Fibroblast of lung (primary cell): ENCODE results near the gene RRAS2. TPM values are rescaled to one million over a fixed set of nuclear protein-coding genes. Genes with fewer than 3 reads are reported as not detected.

Experiments used
- DNase-seq, 2 donors: peaks; one replicate each; pipeline versions ENCODE4 v3.0.0 to v3.0.0-alpha.2; 2010; ENCODE audit warnings: low read depth in 2 of 2
- H2AFZ ChIP-seq: 2 replicates; pipeline ENCODE4 v1.5.1; 2012; ENCODE audit warnings: low read length, control low read depth, inconsistent platforms
- H3K27ac ChIP-seq: 2 replicates; pipeline ENCODE4 v1.5.1; 2011; ENCODE audit warnings: low read length, control low read depth; ENCODE audit not compliant: insufficient read depth
- H3K27me3 ChIP-seq: 2 replicates; pipeline ENCODE4 v1.5.1; 2011; ENCODE audit warnings: mild to moderate bottlenecking, low read length; ENCODE audit not compliant: control insufficient read depth, insufficient read depth
- H3K36me3 ChIP-seq: 2 replicates; pipeline ENCODE4 v1.5.1; 2011; ENCODE audit warnings: low read length; ENCODE audit not compliant: control insufficient read depth, insufficient read depth
- H3K4me1 ChIP-seq: 2 replicates; pipeline ENCODE4 v1.5.1; 2011; ENCODE audit warnings: low read length; ENCODE audit not compliant: control insufficient read depth, insufficient read depth; ENCODE audit errors: extremely low read depth
- H3K4me2 ChIP-seq: 2 replicates; pipeline ENCODE4 v1.5.1; 2011; ENCODE audit warnings: low read length, control low read depth; ENCODE audit not compliant: insufficient read depth; ENCODE audit errors: extremely low read depth
- H3K4me3 ChIP-seq, 4 experiments: fragments of 200-600 bp in 1 of 4; sonication (generic) in 1 of 4; replicated peaks in 1 of 4; 2 replicates each; pipeline ENCODE4 v1.5.1; 2011 to 2016; ENCODE audit warnings: low read length in 4 of 4, low read depth in 3 of 4, mild to moderate bottlenecking in 3 of 4, control low read depth in 2 of 4, inconsistent platforms in 1 of 4, mixed read lengths in 1 of 4; ENCODE audit not compliant: insufficient read depth in 1 of 4; ENCODE audit errors: control extremely low read depth in 1 of 4
- H3K79me2 ChIP-seq: 2 replicates; pipeline ENCODE4 v1.5.1; 2012; ENCODE audit warnings: mild to moderate bottlenecking, low read length, inconsistent platforms; ENCODE audit not compliant: control insufficient read depth, insufficient read depth
- H3K9ac ChIP-seq: 2 replicates; pipeline ENCODE4 v1.5.1; 2011; ENCODE audit warnings: mild to moderate bottlenecking, low read length, control low read depth; ENCODE audit not compliant: insufficient read depth
- H3K9me3 ChIP-seq: 2 replicates; pipeline ENCODE4 v1.5.1; 2012; ENCODE audit warnings: low read depth, low read length; ENCODE audit not compliant: control insufficient read depth, insufficient read depth
- H4K20me1 ChIP-seq: 2 replicates; pipeline ENCODE4 v1.5.1; 2011; ENCODE audit warnings: low read length; ENCODE audit not compliant: control insufficient read depth, insufficient read depth; ENCODE audit errors: extremely low read depth
- CTCF ChIP-seq, 2 donors: IDR thresholded peaks in 1 of 2; conservative IDR thresholded peaks in 1 of 2; 1 replicate in 1 of 2; 2 replicates in 1 of 2; pipeline ENCODE4 v1.5.1; 2011 to 2012; ENCODE audit warnings: low read length in 2 of 2, control low read depth in 1 of 2, inconsistent platforms in 1 of 2, low read depth in 1 of 2, mild to moderate bottlenecking in 1 of 2
- EZH2 ChIP-seq: IDR thresholded peaks from 2 replicates; pipeline ENCODE4 v1.5.1; 2012; ENCODE audit warnings: low read length, control low read depth, mild to moderate bottlenecking; ENCODE audit errors: missing control alignments
- polyA plus RNA-seq, 2 donors: library from polyadenylated mRNA; depleted of rRNA in 1 of 2; stranded (reverse) in 1 of 2; unstranded in 1 of 2; fragments of >200 nt; gene quantifications; 2 replicates each; pipeline ENCODE4 v1.2.1, GENCODE V29; 2011 to 2012; ENCODE audit warnings: missing spikeins in 1 of 2
- total RNA-seq: library from RNA; depleted of rRNA; stranded (reverse); fragments of >200 nt; gene quantifications from 2 replicates; pipeline ENCODE4 v1.2.1, GENCODE V29; 2014

The RRAS2 gene
- total and polyA plus RNA-seq, 2 donors (not counting 1 experiment from before 2014, with no cell fraction given): 160 to 178 TPM

- Histone ChIP-seq H3K4me1 (peaks cover 4% of the 10 kb centered on the region), H3K79me2 (peaks cover 96% of the 10 kb centered on the region), H3K9me3 (no peaks in the 10 kb centered on the region), H4K20me1 (peaks cover 5% of the 10 kb centered on the region), H3K4me3 (no peak overlapping the region), H2AFZ (no peak overlapping the region), H3K27ac (no peak overlapping the region), H3K9ac (no peak overlapping the region), H3K4me2 (no peak overlapping the region), H3K27me3 (no peaks in the 10 kb centered on the region), H3K36me3 (no peaks in the 10 kb centered on the region)
- no peak for TF ChIP-seq CTCF (conservative IDR thresholded peaks at IDR 0.05 in 1 of 2, IDR thresholded peaks at IDR 0.05 in 1 of 2; ENCODE audit: low read depth in 1 of 2, low read length in 2 of 2)
- TF ChIP-seq EZH2: no peak
- no peak for DNase-seq
Observed at GRCh38 chr11:14306481-14306880, 52.5 kb downstream of the RRAS2 start.

- H3K4me1 ChIP-seq: peaks cover 7% of the 10 kb centered on the region
- no peaks in the 10 kb centered on the region for H3K27me3 ChIP-seq
- H4K20me1 ChIP-seq: peaks cover 5% of the 10 kb centered on the region
- H3K9me3 ChIP-seq: no peaks in the 10 kb centered on the region
- H3K4me3 ChIP-seq: no peak overlapping the region
- no peak overlapping the region for H3K4me2 ChIP-seq
- peaks cover 97% of the 10 kb centered on the region for H3K79me2 ChIP-seq
- H2AFZ ChIP-seq: no peak overlapping the region
- no peak overlapping the region for H3K27ac ChIP-seq
- TF ChIP-seq EZH2 (no peak), CTCF (conservative IDR thresholded peaks at IDR 0.05 in 1 of 2, IDR thresholded peaks at IDR 0.05 in 1 of 2; ENCODE audit: low read depth in 1 of 2, low read length in 2 of 2) (no peak)
- no peak overlapping the region for H3K9ac ChIP-seq
- DNase-seq: no peak
- no peaks in the 10 kb centered on the region for H3K36me3 ChIP-seq
Observed at GRCh38 chr11:14305649-14306048, 53.3 kb downstream of the RRAS2 start.

GRCh38 chr11:14304601-14305000 lies 54.4 kb downstream of the RRAS2 start:
- H4K20me1 ChIP-seq: peaks cover 5% of the 10 kb centered on the region

More at GRCh38 chr11:14304601-14305000, 54.4 kb downstream of the RRAS2 start:
- no peaks in the 10 kb centered on the region for H3K9me3 ChIP-seq
- H2AFZ ChIP-seq: no peak overlapping the region
- no peaks in the 10 kb centered on the region for H3K36me3 ChIP-seq
- peaks cover 11% of the 10 kb centered on the region for H3K4me1 ChIP-seq
- peaks cover 97% of the 10 kb centered on the region for H3K79me2 ChIP-seq
- no peak for TF ChIP-seq EZH2
- no peak for TF ChIP-seq CTCF (conservative IDR thresholded peaks at IDR 0.05 in 1 of 2, IDR thresholded peaks at IDR 0.05 in 1 of 2; ENCODE audit: low read depth in 1 of 2, low read length in 2 of 2)
- H3K9ac ChIP-seq: no peak overlapping the region
- no peak overlapping the region for H3K27ac ChIP-seq
- H3K4me3 ChIP-seq: no peak overlapping the region
- no peaks in the 10 kb centered on the region for H3K27me3 ChIP-seq
- no peak for DNase-seq
- no peak overlapping the region for H3K4me2 ChIP-seq
